ENCODE measurements around the gene ICAM1. TPM values are rescaled to one million over a fixed set of nuclear protein-coding genes. Genes with fewer than 3 reads are reported as not detected.

ICAM1 gene
- total RNA-seq, 1 experiment from 2014 or later = 1.7 TPM

- no peak overlapping the region for H3K27ac ChIP-seq (ENCODE audit: low read depth, low read length, poor library complexity, severe bottlenecking)
- H3K4me1 ChIP-seq (ENCODE audit: insufficient read depth, low read length, poor library complexity, severe bottlenecking) = peaks cover 5% of the 10 kb centered on the region
- H3K27me3 ChIP-seq (replicated peaks; ENCODE audit: insufficient read depth, low read depth, low read length, poor library complexity) = no peaks in the 10 kb centered on the region
- TF ChIP-seq CTCF (conservative IDR thresholded peaks at IDR 0.05; ENCODE audit: low read depth, low read length) = no peak
- no peak for TF ChIP-seq EZH2 (IDR thresholded peaks at IDR 0.05; ENCODE audit: borderline replicate concordance, low read depth, low read length, poor library complexity, severe bottlenecking)
- no peaks in the 10 kb centered on the region for H3K9me3 ChIP-seq (ENCODE audit: low read depth, low read length, poor library complexity, severe bottlenecking)
- H3K4me3 ChIP-seq (ENCODE audit: low read depth, low read length, poor library complexity, severe bottlenecking) = no peak overlapping the region
- POLR2A ChIA-PET (ENCODE audit: low non-redundant PET) = interaction anchor here (0.5 kb wide), 1 partner anchor 137 kb away, joined by 3 read pairs; no protein-coding TSS in a partner anchor
- peaks cover 22% of the 10 kb centered on the region for H3K36me3 ChIP-seq (ENCODE audit: insufficient read depth, low read length, poor library complexity, severe bottlenecking)
- DNase-seq (ENCODE audit: low spot score) = no peak
- no TSS peak for BruUV-seq (replicated peaks)
- intact Hi-C loops (cut with micrococcal nuclease; ENCODE audit: unreplicated experiment) = no loop called here
- CTCF ChIA-PET = interaction anchor here (1.0 kb wide), 1 partner anchor 12 kb away, joined by 3 read pairs; no protein-coding TSS in a partner anchor
Measured at GRCh38 chr19:10256970-10257615, 13.8 kb upstream of the ICAM1 start.

- Histone ChIP-seq H3K27me3 (replicated peaks; ENCODE audit: insufficient read depth, low read depth, low read length, poor library complexity) (no peaks in the 10 kb centered on the region), H3K27ac (ENCODE audit: low read depth, low read length, poor library complexity, severe bottlenecking) (no peak overlapping the region), H3K4me1 (ENCODE audit: insufficient read depth, low read length, poor library complexity, severe bottlenecking) (no peaks in the 10 kb centered on the region), H3K9me3 (ENCODE audit: low read depth, low read length, poor library complexity, severe bottlenecking) (no peaks in the 10 kb centered on the region), H3K36me3 (ENCODE audit: insufficient read depth, low read length, poor library complexity, severe bottlenecking) (peaks cover 22% of the 10 kb centered on the region), H3K4me3 (ENCODE audit: low read depth, low read length, poor library complexity, severe bottlenecking) (no peak overlapping the region)
- intact Hi-C loops (cut with micrococcal nuclease; ENCODE audit: unreplicated experiment) = no loop called here
- DNase-seq (ENCODE audit: low spot score) = no peak
- TF ChIP-seq EZH2 (IDR thresholded peaks at IDR 0.05; ENCODE audit: borderline replicate concordance, low read depth, low read length, poor library complexity, severe bottlenecking) (no peak), CTCF (conservative IDR thresholded peaks at IDR 0.05; ENCODE audit: low read depth, low read length) (no peak)
- ChIA-PET POLR2A (ENCODE audit: low non-redundant PET) (no interaction called here), CTCF (interaction anchor here (0.6 to 2.6 kb wide), 12 partner anchors 8 to 274 kb away, joined by 3 to 38 read pairs (median 6); partner anchors contain the start of gene ICAM5)
- BruUV-seq (replicated peaks) = no TSS peak
Measured at GRCh38 chr19:10258080-10258710, 12.7 kb upstream of the ICAM1 start.

- peak; percentile 94 for DNase-seq (ENCODE audit: low spot score)
- intact Hi-C loops (cut with micrococcal nuclease; ENCODE audit: unreplicated experiment) = loop anchor here (1.0 kb wide), 1 partner anchor 131 kb away; no protein-coding TSS in a partner anchor
- ChIA-PET POLR2A (ENCODE audit: low non-redundant PET) (interaction anchor here (0.6 to 1.3 kb wide), 2 partner anchors 43 to 129 kb away, joined by 6 to 11 read pairs; no protein-coding TSS in a partner anchor), CTCF (interaction anchor here (0.5 to 2.6 kb wide), 15 partner anchors 9 to 385 kb away, joined by 3 to 38 read pairs (median 6); partner anchors contain the start of genes ICAM1 and ICAM5)
- no peak overlapping the region for H3K4me3 ChIP-seq (ENCODE audit: low read depth, low read length, poor library complexity, severe bottlenecking)
- H3K36me3 ChIP-seq (ENCODE audit: insufficient read depth, low read length, poor library complexity, severe bottlenecking) = peaks cover 21% of the 10 kb centered on the region
- no peaks in the 10 kb centered on the region for H3K27me3 ChIP-seq (replicated peaks; ENCODE audit: insufficient read depth, low read depth, low read length, poor library complexity)
- BruUV-seq (replicated peaks) = no TSS peak
- no peaks in the 10 kb centered on the region for H3K4me1 ChIP-seq (ENCODE audit: insufficient read depth, low read length, poor library complexity, severe bottlenecking)
- H3K27ac ChIP-seq (ENCODE audit: low read depth, low read length, poor library complexity, severe bottlenecking) = no peak overlapping the region
- peak; percentile 87 for TF ChIP-seq CTCF (conservative IDR thresholded peaks at IDR 0.05; ENCODE audit: low read depth, low read length)
- TF ChIP-seq EZH2 (IDR thresholded peaks at IDR 0.05; ENCODE audit: borderline replicate concordance, low read depth, low read length, poor library complexity, severe bottlenecking) = no peak
- no peaks in the 10 kb centered on the region for H3K9me3 ChIP-seq (ENCODE audit: low read depth, low read length, poor library complexity, severe bottlenecking)
Measured at GRCh38 chr19:10259162-10259905, 11.6 kb upstream of the ICAM1 start.
